Trophoblast cell (in vitro differentiated cells and primary cell): ENCODE measurements around the gene BACH2.

ENCODE experiments used
- DNase-seq, 2 donors: peaks; one replicate each; pipeline ENCODE4 v3.0.0-alpha.2; 2016
- H2AFZ ChIP-seq: 2 replicates; pipeline ENCODE4 v1.6.1; 2013; ENCODE audit warnings: low read length, moderate library complexity, mild to moderate bottlenecking; ENCODE audit not compliant: insufficient read depth, poor library complexity
- H2AK5ac ChIP-seq: 2 replicates; pipeline ENCODE4 v1.6.1; 2013; ENCODE audit warnings: mild to moderate bottlenecking, low read length
- H2BK120ac ChIP-seq: 2 replicates; pipeline ENCODE4 v1.6.1; 2013; ENCODE audit warnings: low read length, mild to moderate bottlenecking, moderate library complexity; ENCODE audit not compliant: insufficient read depth, poor library complexity
- H2BK12ac ChIP-seq: 2 replicates; pipeline ENCODE4 v1.6.1; 2013; ENCODE audit warnings: mild to moderate bottlenecking, low read length, moderate library complexity
- H2BK5ac ChIP-seq: 2 replicates; pipeline ENCODE4 v1.6.1; 2013; ENCODE audit warnings: low read length, low read depth, moderate library complexity, mild to moderate bottlenecking; ENCODE audit not compliant: poor library complexity
- H3K14ac ChIP-seq: 2 replicates; pipeline ENCODE4 v1.6.1; 2013; ENCODE audit warnings: mild to moderate bottlenecking, low read length
- H3K18ac ChIP-seq: 2 replicates; pipeline ENCODE4 v1.6.1; 2013; ENCODE audit warnings: mild to moderate bottlenecking, low read length
- H3K23ac ChIP-seq: 2 replicates; pipeline ENCODE4 v1.6.1; 2013; ENCODE audit warnings: low read length
- H3K27ac ChIP-seq: 2 replicates; pipeline ENCODE4 v1.5.1; 2013; ENCODE audit warnings: low read depth, mild to moderate bottlenecking, inconsistent platforms, low read length, moderate library complexity
- H3K27me3 ChIP-seq: 2 replicates; pipeline ENCODE4 v1.6.1; 2013; ENCODE audit warnings: inconsistent platforms, mild to moderate bottlenecking, low read length, moderate library complexity; ENCODE audit not compliant: insufficient read depth
- H3K36me3 ChIP-seq, 2 experiments: 1 replicate in 1 of 2; 2 replicates in 1 of 2; pipeline ENCODE4 v1.6.1; 2013; ENCODE audit warnings: low read length in 2 of 2, mild to moderate bottlenecking in 2 of 2, moderate library complexity in 1 of 2; ENCODE audit not compliant: insufficient read depth in 2 of 2, control insufficient read depth in 1 of 2
- H3K4ac ChIP-seq: 2 replicates; pipeline ENCODE4 v1.6.1; 2013; ENCODE audit warnings: low read depth, mild to moderate bottlenecking, low read length, moderate library complexity
- H3K4me1 ChIP-seq, 2 experiments: 1 replicate in 1 of 2; 2 replicates in 1 of 2; pipeline ENCODE4 v1.6.1; 2013; ENCODE audit warnings: low read length in 2 of 2, mild to moderate bottlenecking in 2 of 2, moderate library complexity in 1 of 2; ENCODE audit not compliant: insufficient read depth in 2 of 2, control insufficient read depth in 1 of 2
- H3K4me2 ChIP-seq: 2 replicates; pipeline ENCODE4 v1.6.1; 2013; ENCODE audit warnings: inconsistent platforms, mild to moderate bottlenecking, low read length, moderate library complexity
- H3K4me3 ChIP-seq: 2 replicates; pipeline ENCODE4 v1.5.1; 2013; ENCODE audit warnings: mild to moderate bottlenecking, low read depth, low read length, inconsistent platforms
- H3K79me1 ChIP-seq: one replicate; pipeline ENCODE4 v1.6.1; 2013; ENCODE audit warnings: low read length
- H3K79me2 ChIP-seq: 2 replicates; pipeline ENCODE4 v1.6.1; 2013; ENCODE audit warnings: low read length, mild to moderate bottlenecking; ENCODE audit not compliant: control insufficient read depth, insufficient read depth, poor library complexity
- H3K9ac ChIP-seq: 2 replicates; pipeline ENCODE4 v1.6.1; 2013; ENCODE audit warnings: mild to moderate bottlenecking, low read length
- H3K9me3 ChIP-seq: 2 replicates; pipeline ENCODE4 v1.6.1; 2013; ENCODE audit warnings: low read depth, mild to moderate bottlenecking, control low read depth, inconsistent platforms, low read length; ENCODE audit not compliant: insufficient read depth
- H4K12ac ChIP-seq: 2 replicates; pipeline ENCODE4 v1.6.1; 2013; ENCODE audit warnings: low read depth, mild to moderate bottlenecking, low read length, moderate library complexity
- H4K8ac ChIP-seq: 2 replicates; pipeline ENCODE4 v1.6.1; 2013; ENCODE audit warnings: low read depth, mild to moderate bottlenecking, low read length, moderate library complexity
- H4K91ac ChIP-seq: one replicate; pipeline ENCODE4 v1.6.1; 2013; ENCODE audit warnings: low read depth, mild to moderate bottlenecking, low read length, moderate library complexity
- WGBS: extraction: QIAGEN DNeasy Blood & Tissue Kit; methylation state at CpG from one replicate; pipeline ENCODE4 v1.1.7; 2013; ENCODE audit warnings: missing lambda C conversion rate; ENCODE audit not compliant: insufficient read length, insufficient coverage; ENCODE audit errors: extremely low coverage; 5-methylcytosine and 5-hydroxymethylcytosine counted together

The BACH2 gene

DNA sequence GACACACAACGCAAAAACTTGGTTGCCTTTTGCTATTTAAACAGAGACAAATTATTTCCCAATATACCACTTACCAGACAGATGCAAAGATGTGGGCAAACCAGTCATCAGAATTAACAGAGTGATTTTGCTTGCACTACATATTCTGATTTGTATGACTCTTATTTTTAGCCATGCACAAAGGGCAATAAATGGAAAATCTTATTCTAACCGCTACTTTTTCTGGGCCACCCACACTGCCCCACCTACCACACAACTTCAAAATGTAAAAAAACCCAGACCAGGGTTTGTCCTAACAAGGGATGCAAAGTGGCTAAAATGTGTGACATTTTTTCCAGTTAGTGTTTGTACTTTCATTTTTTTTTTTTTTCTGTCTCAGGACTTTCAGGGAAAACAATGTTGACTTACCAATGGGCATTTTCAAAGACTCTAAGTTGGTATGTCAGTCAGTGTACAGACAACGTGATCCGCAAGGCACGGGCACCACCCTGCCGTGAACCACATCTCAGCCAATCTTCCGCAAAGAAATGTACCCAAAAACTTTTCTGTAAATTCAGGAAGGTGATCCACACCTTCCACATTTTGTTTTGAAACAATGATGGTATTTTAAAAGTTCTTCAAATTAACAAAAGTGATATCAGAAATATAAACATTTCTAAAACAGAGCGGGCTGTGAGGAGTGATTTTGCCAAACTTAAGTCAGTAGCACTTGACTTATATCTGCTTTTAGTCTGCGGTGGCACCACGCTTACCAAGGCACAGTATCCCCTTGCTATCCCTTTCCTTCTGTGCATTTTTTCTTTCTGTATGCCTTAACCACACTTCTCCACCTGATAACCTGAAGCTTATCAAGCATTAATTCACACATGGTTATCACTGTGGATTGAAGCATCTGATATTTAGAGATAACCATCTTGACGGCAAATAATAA is 216.8 kb downstream of the BACH2 start:
- WGBS = no CpG with 5 or more reads among the region's 11 CpGs
- H4K91ac ChIP-seq = no peak overlapping the region
- DNase-seq = no peak
- no peak overlapping the region for H3K27ac ChIP-seq
- H2AK5ac ChIP-seq = no peak overlapping the region
- H3K9ac ChIP-seq = no peak overlapping the region
- no peaks in the 10 kb centered on the region for H3K79me2 ChIP-seq
- H3K9me3 ChIP-seq = no peaks in the 10 kb centered on the region
- no peak overlapping the region for H2BK120ac ChIP-seq
- no peak overlapping the region for H2AFZ ChIP-seq
- H3K4me3 ChIP-seq = no peak overlapping the region
- no peaks in the 10 kb centered on the region for H3K4me1 ChIP-seq
- H4K8ac ChIP-seq = no peak overlapping the region
- H3K14ac ChIP-seq = no peak overlapping the region
- H3K79me1 ChIP-seq = no peaks in the 10 kb centered on the region
- H2BK12ac ChIP-seq = peak overlapping the region; percentile 39
- H3K27me3 ChIP-seq = peaks cover 2% of the 10 kb centered on the region
- no peak overlapping the region for H4K12ac ChIP-seq
- no peak overlapping the region for H3K23ac ChIP-seq
- H3K4me2 ChIP-seq = no peak overlapping the region
- no peak overlapping the region for H3K4ac ChIP-seq
- no peak overlapping the region for H3K18ac ChIP-seq
- no peak overlapping the region for H2BK5ac ChIP-seq
- H3K36me3 ChIP-seq = no peaks in the 10 kb centered on the region

DNA sequence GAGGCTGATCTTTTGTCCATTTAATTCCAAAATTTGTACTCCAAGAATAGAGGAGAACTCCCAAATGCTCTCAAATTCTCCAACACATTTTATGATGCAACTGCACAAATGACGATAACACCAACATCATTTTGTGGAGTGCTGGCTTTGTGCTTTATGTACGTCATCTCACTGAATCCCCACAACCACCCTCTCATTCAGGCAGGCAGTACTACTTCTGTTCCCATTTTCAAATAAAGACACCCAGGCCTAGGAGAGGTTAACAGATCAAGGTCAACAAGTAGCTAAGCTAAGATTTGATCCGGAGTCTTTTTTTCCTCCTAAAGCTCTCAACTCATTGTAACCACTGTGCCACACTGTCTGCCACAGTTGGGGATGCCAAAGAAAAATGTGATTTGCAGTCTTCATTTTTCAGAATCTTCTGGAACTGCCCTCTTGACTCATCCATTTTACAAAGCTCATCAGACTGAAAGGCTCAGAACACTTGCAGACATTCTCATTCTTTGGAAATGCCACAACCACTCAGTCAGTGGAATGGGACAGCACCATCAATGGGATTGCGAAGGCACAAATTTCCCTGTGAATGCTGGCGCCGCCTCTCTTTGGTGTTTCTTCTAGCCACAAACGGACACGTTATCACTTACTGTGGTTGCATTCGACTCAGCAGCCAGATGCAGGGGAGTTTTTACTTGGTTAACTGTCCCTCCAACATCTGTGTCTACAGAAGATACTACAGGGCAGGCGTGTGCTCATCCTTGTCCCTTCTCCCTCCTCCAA is 217.9 kb downstream of the BACH2 start:
- H3K18ac ChIP-seq = no peak overlapping the region
- no peaks in the 10 kb centered on the region for H3K9me3 ChIP-seq
- H3K4me2 ChIP-seq = no peak overlapping the region
- H3K27ac ChIP-seq = no peak overlapping the region
- H4K12ac ChIP-seq = no peak overlapping the region
- WGBS = no CpG with 5 or more reads among the region's 10 CpGs
- no peaks in the 10 kb centered on the region for H3K36me3 ChIP-seq
- no peaks in the 10 kb centered on the region for H3K79me2 ChIP-seq
- no peak overlapping the region for H4K91ac ChIP-seq
- H3K27me3 ChIP-seq = peaks cover 2% of the 10 kb centered on the region
- no peak overlapping the region for H4K8ac ChIP-seq
- no peak overlapping the region for H3K23ac ChIP-seq
- no peak overlapping the region for H2AFZ ChIP-seq
- H2AK5ac ChIP-seq = no peak overlapping the region
- H2BK12ac ChIP-seq = no peak overlapping the region
- H3K4ac ChIP-seq = no peak overlapping the region
- no peak overlapping the region for H3K4me3 ChIP-seq
- no peaks in the 10 kb centered on the region for H3K4me1 ChIP-seq
- H3K79me1 ChIP-seq = no peaks in the 10 kb centered on the region
- peak; percentile 75 to 82 for DNase-seq
- no peak overlapping the region for H3K9ac ChIP-seq
- no peak overlapping the region for H2BK120ac ChIP-seq
- H2BK5ac ChIP-seq = no peak overlapping the region
- no peak overlapping the region for H3K14ac ChIP-seq

DNA sequence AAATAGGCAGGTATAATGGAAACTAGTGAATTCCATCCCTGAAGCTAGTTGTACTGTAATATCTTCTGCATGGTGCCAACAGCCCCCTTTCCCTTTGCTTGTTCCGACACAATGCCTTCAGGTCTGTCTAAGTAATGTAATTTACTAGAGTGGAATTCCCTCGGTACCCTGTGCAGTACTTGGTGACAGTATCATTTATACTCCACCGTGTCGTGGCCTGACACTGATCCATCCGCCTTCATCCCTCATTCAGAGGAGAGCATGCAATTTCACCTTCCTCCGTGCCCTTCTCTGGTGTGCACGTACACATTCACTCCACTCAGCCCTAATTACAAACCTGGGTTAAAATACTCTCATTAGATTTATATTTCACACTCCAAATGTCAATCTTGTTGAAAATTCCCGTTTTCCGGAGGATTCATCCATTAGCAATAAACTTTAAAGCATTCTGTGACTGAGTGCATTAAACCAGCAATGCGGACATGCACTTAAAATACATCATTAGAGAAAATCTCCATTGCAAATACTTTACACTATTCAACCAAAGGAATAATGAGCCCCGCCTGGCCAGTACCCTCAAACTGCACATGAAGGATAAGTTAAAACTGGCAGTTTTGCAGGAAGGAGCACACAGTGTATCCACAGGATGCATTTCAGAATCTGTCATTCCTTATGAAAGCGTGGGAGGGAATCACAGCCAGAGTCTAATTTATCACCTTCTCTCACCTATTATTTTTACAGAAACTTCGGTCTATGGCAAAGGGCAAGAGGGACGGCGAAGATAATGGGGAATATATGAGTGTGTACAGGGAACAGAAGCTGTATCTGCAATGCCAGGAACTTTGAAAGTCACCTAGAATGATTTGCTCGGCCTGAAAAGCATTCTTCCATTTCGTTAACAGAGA is 219.9 kb downstream of the BACH2 start:
- no peak overlapping the region for H3K4me2 ChIP-seq
- peaks cover 2% of the 10 kb centered on the region for H3K27me3 ChIP-seq
- no peak overlapping the region for H2BK12ac ChIP-seq
- H3K79me1 ChIP-seq = no peaks in the 10 kb centered on the region
- H2BK120ac ChIP-seq = no peak overlapping the region
- H3K4me3 ChIP-seq = no peak overlapping the region
- no peak for DNase-seq
- no peak overlapping the region for H2BK5ac ChIP-seq
- H3K4me1 ChIP-seq = peaks cover 2% of the 10 kb centered on the region in 2 experiments
- no peak overlapping the region for H3K14ac ChIP-seq
- WGBS = no CpG with 5 or more reads among the region's 17 CpGs
- no peaks in the 10 kb centered on the region for H3K9me3 ChIP-seq
- H4K91ac ChIP-seq = no peak overlapping the region
- H3K23ac ChIP-seq = no peak overlapping the region
- H3K4ac ChIP-seq = no peak overlapping the region
- no peak overlapping the region for H3K18ac ChIP-seq
- H2AFZ ChIP-seq = no peak overlapping the region
- no peak overlapping the region for H3K27ac ChIP-seq
- H4K12ac ChIP-seq = no peak overlapping the region
- H3K36me3 ChIP-seq = no peaks in the 10 kb centered on the region
- H4K8ac ChIP-seq = no peak overlapping the region
- H3K79me2 ChIP-seq = no peaks in the 10 kb centered on the region
- H2AK5ac ChIP-seq = no peak overlapping the region
- H3K9ac ChIP-seq = no peak overlapping the region
